Transverse colon (tissue), 4 donors: ENCODE measurements around the gene MYH9. TPM values are rescaled to one million over a fixed set of nuclear protein-coding genes. Genes with fewer than 3 reads are reported as not detected.

Experiments
- DNase-seq: peaks from one replicate; pipeline ENCODE4 v3.0.0-alpha.2; 2019
- H3K27ac ChIP-seq, 4 donors: fragments of 200-600 bp; sonication (generic); 2 replicates each; pipeline ENCODE4 v1.5.1; 2016 to 2018; ENCODE audit warnings: inconsistent platforms in 4 of 4
- H3K27me3 ChIP-seq: fragments of 200-600 bp; sonication (generic); 2 replicates; pipeline ENCODE4 v1.5.1; 2017; ENCODE audit warnings: inconsistent platforms
- H3K36me3 ChIP-seq, 4 donors: fragments of 200-600 bp; sonication (generic); 2 replicates each; pipeline ENCODE4 v1.5.1; 2017 to 2019; ENCODE audit warnings: inconsistent platforms in 4 of 4
- H3K4me1 ChIP-seq, 4 donors: fragments of 200-600 bp; sonication (generic); 2 replicates each; pipeline ENCODE4 v1.5.1; 2017 to 2020; ENCODE audit warnings: inconsistent platforms in 4 of 4
- H3K4me3 ChIP-seq, 4 donors: fragments of 200-600 bp; sonication (generic); 1 replicate in 1 of 4; 2 replicates in 3 of 4; pipeline versions ENCODE4 v1.5.1 to v1.6.1; 2017 to 2019; ENCODE audit warnings: inconsistent platforms in 4 of 4
- H3K9me3 ChIP-seq, 2 donors: fragments of 200-600 bp; sonication (generic); 2 replicates each; pipeline ENCODE4 v1.5.1; 2017 to 2019; ENCODE audit warnings: inconsistent platforms in 2 of 2
- CTCF ChIP-seq, 5 experiments: fragments of 200-600 bp in 3 of 5; fragments of 450-650 bp in 2 of 5; sonication (generic) in 3 of 5; IDR thresholded peaks; 1 replicate in 2 of 5; 2 replicates in 3 of 5; pipeline ENCODE4 v1.5.1; 2016 to 2017; ENCODE audit warnings: antibody characterized with exemption in 5 of 5, inconsistent platforms in 3 of 5, mild to moderate bottlenecking in 2 of 5, moderate library complexity in 1 of 5
- EP300 ChIP-seq: sonication (generic); formaldehyde crosslinking; IDR thresholded peaks from one replicate; pipeline ENCODE4 v1.6.1; 2017; ENCODE audit warnings: antibody characterized with exemption, low read depth
- POLR2A ChIP-seq: fragments of 450-650 bp; IDR thresholded peaks from one replicate; pipeline ENCODE4 v1.6.1; 2016; ENCODE audit warnings: antibody characterized with exemption, mild to moderate bottlenecking, moderate library complexity
- POLR2AphosphoS5 ChIP-seq, 3 donors: sonication (generic); formaldehyde crosslinking; IDR thresholded peaks; one replicate each; pipeline ENCODE4 v1.6.1; 2016; ENCODE audit warnings: antibody characterized with exemption in 3 of 3
- WGBS, 2 donors: methylation state at CpG; one replicate each; pipeline ENCODE4 v1.1.5; 2018; ENCODE audit warnings: low coverage in 1 of 2; 5-methylcytosine and 5-hydroxymethylcytosine counted together
- in situ Hi-C, 4 donors: fragments of 200-750 bp; cut with MboI; loops; one replicate each; pipeline versions ENCODE4 v1.15.0 to v1.15.1; 2017; ENCODE audit warnings: low sequenced_read_pairs in 3 of 4, low pct_ligation_motif_present in 1 of 4, low pct_unique_long_range_greater_than_20kb in 1 of 4
- intact Hi-C: fragments of 100-400 bp; cut with DNase I; formaldehyde crosslinking; loops from one replicate; pipeline ENCODE4 v1.15.1; 2023; ENCODE audit warnings: low total_unique reads
- total RNA-seq, 4 donors: library from RNA; depleted of rRNA; stranded (reverse); fragments of >200 nt; gene quantifications; one replicate each; pipeline ENCODE4 v1.1.0, GENCODE V29; 2016

Gene MYH9
- 100 to 1,000 TPM; 385 to 511 (median 460) TPM for total RNA-seq

DNA sequence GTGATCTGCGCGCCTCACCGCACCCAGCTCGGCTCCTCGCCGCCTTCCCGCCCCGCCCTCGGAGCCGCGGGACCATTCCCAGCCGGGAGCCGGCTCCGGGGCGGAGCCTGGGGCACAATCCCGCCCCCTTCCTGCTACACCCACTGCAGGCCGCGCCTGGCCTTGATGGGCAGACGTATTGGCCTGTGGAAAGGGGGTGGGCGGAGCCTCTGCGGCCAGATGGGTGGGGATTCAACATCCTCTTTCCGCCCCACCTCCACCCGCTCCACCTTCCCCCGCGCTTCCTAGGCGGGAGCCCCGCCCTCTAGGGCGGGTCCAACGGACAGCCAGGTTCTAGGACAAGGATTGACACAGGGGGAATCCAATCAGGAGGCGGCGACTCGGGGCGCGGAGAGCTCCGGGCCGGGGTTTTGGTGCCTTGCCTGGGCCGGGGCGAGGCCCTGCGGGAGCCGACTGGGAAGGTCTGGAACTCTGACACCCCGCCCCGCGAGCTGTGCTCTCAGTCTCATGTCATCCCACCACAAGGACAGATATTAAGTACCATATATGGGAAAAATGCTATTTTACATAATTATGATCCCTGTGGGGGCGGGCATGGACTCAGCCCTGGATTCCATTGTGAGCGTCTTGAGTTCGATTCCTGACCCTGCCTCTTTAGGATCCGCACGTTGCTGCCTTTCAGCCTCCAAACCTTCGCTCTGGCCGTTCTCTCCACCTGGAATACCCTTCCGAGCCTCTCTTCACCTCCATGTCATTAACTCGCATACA, at the start of gene MYH9:
Gene MYH9, minus strand, starts transcription at position 9 of the 768 bp plus-strand sequence. CDS start 38,731 bp downstream, outside the sequence.
- Histone ChIP-seq H3K4me3 (peak within 1 kb of the TSS; percentile 53 to 99 (median 94)), H3K36me3 (no peaks in the 10 kb centered on the region), H3K27ac (peak within 1 kb of the TSS; percentile 96 to 100 (median 98)), H3K4me1 (peaks cover 14 to 69% (median 45%) of the 10 kb centered on the region in 4 donors), H3K27me3 (no peaks in the 10 kb centered on the region), H3K9me3 (no peaks in the 10 kb centered on the region)
- WGBS, 2 donors, result 2 to 10% methylated on average over 7 to 26 of the region's 52 CpGs
- intact Hi-C loops (loop anchor here (1.0 to 5.0 kb wide), 3 partner anchors 47 to 83 kb away; no protein-coding TSS in a partner anchor), in situ Hi-C loops (loop anchor here in 1 of 4 donors (10.0 kb wide), 1 partner anchor 67 kb away; no protein-coding TSS in a partner anchor)
- peak; percentile 100 for DNase-seq
- TF ChIP-seq POLR2AphosphoS5 (IDR thresholded peaks at IDR 0.05) (peak; percentile 46 to 100 (median 100)), POLR2A (no peak), CTCF (IDR thresholded peaks at IDR 0.05) (peak in 1 of 5 experiments; percentile 28), EP300 (no peak)

DNA sequence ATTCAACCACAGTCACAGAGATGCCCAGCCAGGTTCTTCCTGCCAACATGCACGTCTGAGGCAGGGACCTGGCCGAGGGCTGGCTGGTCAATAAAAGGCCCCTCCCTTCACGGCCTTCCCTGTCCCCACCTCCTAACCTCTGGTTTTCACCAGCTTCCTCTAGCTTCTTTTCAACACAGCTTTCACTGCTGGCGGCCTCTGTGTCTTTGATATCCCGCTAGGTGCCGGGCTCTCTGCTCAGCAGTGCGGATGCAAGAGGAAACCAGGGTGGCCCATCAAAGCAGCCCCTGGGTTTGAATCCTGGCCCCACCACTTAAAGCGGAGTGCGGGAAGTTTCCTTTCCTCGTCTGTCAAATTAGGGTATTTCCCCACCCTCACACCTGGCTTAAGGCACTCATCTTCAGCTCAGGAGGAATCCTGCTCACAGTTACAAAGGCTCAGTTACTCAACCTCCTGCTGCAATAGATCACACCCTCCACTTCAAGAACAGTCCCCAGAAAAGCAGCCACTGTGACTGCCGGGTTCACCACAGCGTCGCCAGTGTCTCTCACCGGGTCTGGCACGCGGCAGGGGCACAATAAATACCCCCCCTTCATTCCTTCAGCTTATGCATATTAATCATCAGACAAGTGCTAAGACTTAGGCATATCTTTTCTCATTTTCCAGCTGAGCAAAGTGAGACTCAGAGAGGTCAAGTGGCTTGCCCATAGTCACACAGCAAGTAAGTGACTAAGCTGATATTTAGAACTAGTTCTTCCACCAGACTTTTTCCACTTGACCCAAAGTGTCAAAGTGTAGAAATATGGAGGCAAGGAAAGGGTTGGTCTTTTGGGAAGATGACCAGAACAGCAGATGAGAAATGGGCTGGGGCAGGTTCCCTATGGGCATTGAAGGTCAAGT, 48.0 kb upstream of the MYH9 start:
- peak; percentile 84 for DNase-seq
- intact Hi-C loops (no loop called here), in situ Hi-C loops (no loop called here)
- H3K4me1 ChIP-seq, result peaks cover 12 to 80% (median 50%) of the 10 kb centered on the region in 4 donors
- H3K4me3 ChIP-seq, result no peak overlapping the region
- no peaks in the 10 kb centered on the region for H3K27me3 ChIP-seq
- TF ChIP-seq CTCF (IDR thresholded peaks at IDR 0.05), result no peak
- TF ChIP-seq POLR2A, result peak; percentile 67
- no peak for TF ChIP-seq EP300
- peak; percentile 44 to 82 (median 74) for TF ChIP-seq POLR2AphosphoS5 (IDR thresholded peaks at IDR 0.05)
- H3K27ac ChIP-seq, result peak overlapping the region; percentile 86 to 93 (median 88)
- no peaks in the 10 kb centered on the region for H3K36me3 ChIP-seq
- 26 to 40% methylated on average over 9 to 16 of the region's 16 CpGs for WGBS, 2 donors
- no peaks in the 10 kb centered on the region for H3K9me3 ChIP-seq

DNA sequence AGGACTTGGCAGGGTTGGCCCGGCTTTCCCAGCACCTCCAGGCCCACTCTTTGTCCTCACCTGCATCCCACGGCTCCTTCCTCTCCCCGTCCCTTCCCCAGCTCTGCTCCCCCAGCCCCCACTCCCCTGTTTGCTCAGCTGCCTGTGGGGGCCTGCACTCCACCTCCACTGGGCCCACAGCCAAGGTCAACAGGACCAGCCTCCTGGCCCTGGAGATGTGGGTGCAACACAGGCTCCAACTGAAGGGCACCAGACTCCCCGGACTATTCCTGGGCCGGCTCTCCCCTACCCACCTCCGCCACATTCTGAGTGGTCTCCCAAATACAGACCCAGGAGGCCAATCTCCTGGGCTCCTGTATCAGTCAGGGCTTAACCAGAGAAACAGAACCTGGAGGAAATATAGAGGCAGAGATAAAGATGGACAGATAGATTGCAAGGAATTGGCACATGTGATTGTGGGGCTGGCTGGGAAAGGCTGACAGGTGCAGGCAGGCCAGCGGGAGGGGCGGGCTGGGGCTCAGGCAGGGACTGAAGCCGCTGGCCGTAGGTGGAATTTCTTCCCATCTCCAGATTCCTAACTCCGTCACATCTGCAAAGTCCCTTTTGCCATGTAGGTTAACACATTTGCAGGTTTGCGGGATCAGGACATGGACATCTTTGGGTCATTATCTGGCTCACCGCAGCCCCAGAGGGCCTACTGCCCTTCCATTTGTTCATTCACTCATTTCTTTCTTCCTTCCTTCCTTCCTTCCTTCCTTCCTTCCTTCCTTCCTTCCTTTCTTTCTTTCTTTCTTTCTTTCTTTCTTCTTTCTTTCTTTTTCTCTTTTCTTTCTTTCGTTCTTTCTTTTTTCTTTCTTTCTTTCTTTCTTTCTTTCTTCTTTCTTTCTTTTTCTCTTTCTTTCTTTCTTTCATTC, 45.8 kb upstream of the MYH9 start:
- Histone ChIP-seq H3K9me3 (no peaks in the 10 kb centered on the region), H3K4me1 (peaks cover 12 to 61% (median 44%) of the 10 kb centered on the region in 4 donors)
- in situ Hi-C loops, result no loop called here

More for the DNA sequence above, 45.8 kb upstream of the MYH9 start:
- no peaks in the 10 kb centered on the region for H3K27me3 ChIP-seq
- intact Hi-C loops, result no loop called here
- H3K4me3 ChIP-seq, result no peak overlapping the region
- TF ChIP-seq POLR2A (no peak), POLR2AphosphoS5 (IDR thresholded peaks at IDR 0.05) (peak in 1 of 3 donors; percentile 16)
- peak overlapping the region; percentile 86 to 93 (median 88) for H3K27ac ChIP-seq
- WGBS, 2 donors, result 49 to 52% methylated on average over 8 to 14 of the region's 14 CpGs
- H3K36me3 ChIP-seq, result no peaks in the 10 kb centered on the region
- DNase-seq, result peak; percentile 70
